K562 (cell line): ENCODE data around the gene MYH7B. TPM values are rescaled to one million over a fixed set of nuclear protein-coding genes. Genes with fewer than 3 reads are reported as not detected.

ENCODE experiments used
- ATAC-seq: fragments of 200-7000 bp; cut with Tn5 transposase; 3 replicates; pipeline ENCODE4 v1.9.1; 2020; ENCODE audit warnings: moderate library complexity
- BruUV-seq: library from RNA; stranded (reverse); fragments of 400-500 nt; replicated peaks from 2 replicates; lab custom pipeline; 2021; lab: Mats Ljungman, UMichigan
- CTCF ChIA-PET: fragments of 300-600 bp; formaldehyde crosslinking; extraction: SDS; loops from one replicate; lab custom pipeline; 2021; ENCODE audit warnings: low intra/inter-chr PET ratio; lab: Yijun Ruan, JAX
- POLR2A ChIA-PET: fragments of 300-600, 350-650 bp; sonication (Branson Sonifier 250); formaldehyde crosslinking; extraction: SDS; loops from one replicate; lab custom pipeline; 2021; ENCODE audit warnings: antibody characterized with exemption, inconsistent platforms; lab: Yijun Ruan, JAX
- DNase-seq, 4 experiments: peaks; one replicate each; pipeline versions ENCODE4 v3.0.0 to v3.0.0-alpha.2; 2011 to 2018; ENCODE audit warnings: low spot score in 3 of 4, mixed read lengths in 3 of 4; ENCODE audit errors: extremely low read depth in 1 of 4
- FAIRE-seq: peaks from 2 replicates; lab custom pipeline; 2011; peaks lifted over from hg19 to GRCh38; lab: Jason Lieb, UNC
- H2AFZ ChIP-seq: 2 replicates; pipeline ENCODE4 v1.6.0; 2011; ENCODE audit warnings: low read depth, low read length, control low read depth, inconsistent platforms
- H3K27ac ChIP-seq: fragments of 200-600 bp; 3 replicates; pipeline ENCODE4 v1.8.0; 2011; ENCODE audit warnings: low read depth, mild to moderate bottlenecking, control low read depth, inconsistent platforms, low read length, moderate library complexity, mixed read lengths; ENCODE audit errors: extremely low read depth
- H3K27me3 ChIP-seq, 2 experiments: fragments of 300-600 bp in 1 of 2; 2 replicates in 1 of 2; 3 replicates in 1 of 2; pipeline versions ENCODE4 v1.6.0 to v1.8.0; 2011; ENCODE audit warnings: inconsistent platforms in 2 of 2, low read length in 2 of 2, mild to moderate bottlenecking in 1 of 2, mixed read lengths in 1 of 2, moderate library complexity in 1 of 2; ENCODE audit not compliant: control insufficient read depth in 2 of 2, insufficient read depth in 2 of 2
- H3K36me3 ChIP-seq: fragments of 300-600 bp; 3 replicates; pipeline ENCODE4 v1.8.0; 2011; ENCODE audit warnings: mild to moderate bottlenecking, low read length, inconsistent platforms; ENCODE audit not compliant: control insufficient read depth, insufficient read depth
- H3K4me1 ChIP-seq, 2 experiments: fragments of 200-600 bp in 1 of 2; replicated peaks in 1 of 2; 2 replicates in 1 of 2; 3 replicates in 1 of 2; pipeline versions ENCODE4 v1.5.1 to v1.8.0; 2011; ENCODE audit warnings: inconsistent platforms in 2 of 2, low read length in 2 of 2, mild to moderate bottlenecking in 1 of 2, mixed read lengths in 1 of 2, moderate library complexity in 1 of 2; ENCODE audit not compliant: control insufficient read depth in 2 of 2, insufficient read depth in 2 of 2
- H3K4me2 ChIP-seq: 2 replicates; pipeline ENCODE4 v1.6.1; 2011; ENCODE audit warnings: low read length, control low read depth, inconsistent platforms, mixed read lengths; ENCODE audit not compliant: insufficient read depth
- H3K4me3 ChIP-seq: fragments of 200-600 bp; sonication (generic), shearing (Covaris generic); 2 replicates; pipeline ENCODE4 v1.5.1; 2016; ENCODE audit warnings: control low read depth, inconsistent platforms
- H3K79me2 ChIP-seq: fragments of 200-600 bp; 3 replicates; pipeline ENCODE4 v1.8.0; 2011; ENCODE audit warnings: low read length, inconsistent platforms; ENCODE audit not compliant: control insufficient read depth, insufficient read depth
- H3K9ac ChIP-seq, 2 experiments: 2 replicates each; pipeline versions ENCODE4 v1.6.0 to v1.6.1; 2011; ENCODE audit warnings: low read depth in 2 of 2, low read length in 2 of 2, control low read depth in 1 of 2, inconsistent platforms in 1 of 2, mild to moderate bottlenecking in 1 of 2, mixed read lengths in 1 of 2; ENCODE audit not compliant: insufficient read depth in 1 of 2
- H3K9me1 ChIP-seq: one replicate; pipeline ENCODE4 v1.6.0; 2011; ENCODE audit warnings: inconsistent platforms, mild to moderate bottlenecking, low read length, moderate library complexity; ENCODE audit not compliant: control insufficient read depth, insufficient read depth
- H3K9me3 ChIP-seq: replicated peaks from 2 replicates; pipeline ENCODE4 v1.5.1; 2011; ENCODE audit warnings: low read depth, low read length, inconsistent platforms; ENCODE audit not compliant: control insufficient read depth, insufficient read depth
- H4K20me1 ChIP-seq: replicated peaks from 2 replicates; pipeline ENCODE4 v1.6.1; 2011; ENCODE audit warnings: low read length, inconsistent platforms, mixed read lengths; ENCODE audit not compliant: control insufficient read depth, insufficient read depth
- ARID1B ChIP-seq: fragments of 450-650 bp; IDR thresholded peaks from 2 replicates; pipeline ENCODE4 v1.6.1; 2016; ENCODE audit warnings: antibody characterized with exemption, mild to moderate bottlenecking, inconsistent platforms
- CBX8 ChIP-seq: fragments of 200-600 bp; sonication (generic); IDR thresholded peaks from 2 replicates; pipeline ENCODE4 v1.6.1; 2012; ENCODE audit warnings: borderline replicate concordance, mixed run types, low read depth, mild to moderate bottlenecking, moderate library complexity, mixed read lengths, low read length, control low read depth, inconsistent platforms; ENCODE audit not compliant: poor library complexity, severe bottlenecking; ENCODE audit errors: extremely low read depth
- CCAR2 ChIP-seq: fragments of 200-400 bp; formaldehyde crosslinking; IDR thresholded peaks from 2 replicates; pipeline ENCODE4 v1.6.1; 2017; ENCODE audit warnings: mild to moderate bottlenecking, low read depth, low read length
- HMG20A ChIP-seq: fragments of 450-650 bp; formaldehyde crosslinking; conservative IDR thresholded peaks from 2 replicates; pipeline ENCODE4 v1.4.0; 2020; ENCODE audit warnings: mild to moderate bottlenecking, mixed read lengths
- HMG20B ChIP-seq: fragments of 250-450 bp; sonication (Bioruptor Pico); IDR thresholded peaks from 2 replicates; pipeline ENCODE4 v1.5.0; 2021; ENCODE audit warnings: mild to moderate bottlenecking
- LARP7 ChIP-seq: fragments of 450-650 bp; IDR thresholded peaks from 2 replicates; pipeline ENCODE4 v1.6.1; 2016
- LEF1 ChIP-seq: fragments of 450-650 bp; IDR thresholded peaks from 2 replicates; pipeline ENCODE4 v1.6.1; 2016; ENCODE audit warnings: mild to moderate bottlenecking
- MAFG ChIP-seq: fragments of 450-650 bp; conservative IDR thresholded peaks from 2 replicates; pipeline ENCODE4 v1.6.1; 2016; ENCODE audit warnings: missing genetic modification characterization, missing compliant biosample characterization
- MLX ChIP-seq, 2 experiments: fragments of 450-650 bp in 1 of 2; sonication (generic) in 1 of 2; formaldehyde crosslinking; conservative IDR thresholded peaks; 2 replicates each; pipeline versions ENCODE4 v1.4.0 to v1.8.1; 2020 to 2022; ENCODE audit warnings: mild to moderate bottlenecking in 1 of 2, missing genetic modification reagents in 1 of 2
- NEUROD1 ChIP-seq: fragments of 150-350 bp; IDR thresholded peaks from 2 replicates; pipeline ENCODE4 v1.6.1; 2014; ENCODE audit warnings: borderline replicate concordance, low read length, low read depth; ENCODE audit not compliant: partially characterized antibody
- NFYB ChIP-seq: IDR thresholded peaks from 2 replicates; pipeline ENCODE4 v1.6.1; 2011; ENCODE audit warnings: mild to moderate bottlenecking, moderate library complexity; ENCODE audit not compliant: insufficient read length; ENCODE audit errors: extremely low read depth
- NR0B1 ChIP-seq: fragments of 450-650 bp; IDR thresholded peaks from one replicate; pipeline ENCODE4 v1.6.1; 2018; ENCODE audit warnings: mild to moderate bottlenecking, moderate library complexity; ENCODE audit not compliant: partially characterized antibody
- PTBP1 ChIP-seq: fragments of 200-400 bp; formaldehyde crosslinking; IDR thresholded peaks from 2 replicates; pipeline ENCODE4 v1.6.1; 2017; ENCODE audit warnings: low read depth, low read length
- RNF2 ChIP-seq: sonication (generic); IDR thresholded peaks from 2 replicates; pipeline ENCODE4 v1.6.1; 2016
- SNRNP70 ChIP-seq: fragments of 200-400 bp; formaldehyde crosslinking; optimal IDR thresholded peaks from 2 replicates; pipeline ENCODE3; 2017; ENCODE audit warnings: low read depth, low read length
- ZNF253 ChIP-seq: fragments of 250-450 bp; sonication (Bioruptor Pico); conservative IDR thresholded peaks from 2 replicates; pipeline ENCODE4 v1.6.1; 2021; ENCODE audit warnings: mild to moderate bottlenecking
- ZNF41 ChIP-seq: fragments of 250-450 bp; sonication (Bioruptor Pico); conservative IDR thresholded peaks from 2 replicates; pipeline ENCODE4 v1.4.0; 2020; ENCODE audit warnings: mild to moderate bottlenecking
- ZNF445 ChIP-seq: fragments of 250-450 bp; sonication (Bioruptor Pico); IDR thresholded peaks from 2 replicates; pipeline ENCODE4 v1.4.0; 2020; ENCODE audit warnings: low read depth, mild to moderate bottlenecking, moderate library complexity
- in situ Hi-C: fragments of 300-500 bp; cut with MboI; formaldehyde crosslinking; loops from 4 replicates; pipeline ENCODE4 v1.15.0; 2018; ENCODE audit warnings: inconsistent platforms, mixed read lengths
- intact Hi-C: fragments of 100-400 bp; cut with micrococcal nuclease; formaldehyde crosslinking; loops from 2 replicates; pipeline ENCODE4 v1.14.2; 2022
- polyA plus RNA-seq, 8 experiments: library from polyadenylated mRNA; depleted of rRNA in 4 of 8; stranded (reverse) in 5 of 8; unstranded in 3 of 8; fragments of >200 nt; fragmentation: Nextera tagmentation in 2 of 8; fragmentation: Illumina TruSeq in 1 of 8; extraction: Ambion mirVana in 2 of 8; extraction: Trizol in 1 of 8; gene quantifications; 2 replicates each; pipeline versions ENCODE4 v1.2.1 to v1.2.3, GENCODE V29; 2011 to 2014; ENCODE audit warnings: inconsistent platforms in 1 of 8, missing spikeins in 1 of 8
- total RNA-seq, 7 experiments: library from RNA; depleted of rRNA in 6 of 7; stranded (reverse); fragments of >200 nt in 6 of 7; fragmentation: Illumina TruSeq in 2 of 7; extraction: Trizol in 2 of 7; gene quantifications; 2 replicates each; pipeline versions ENCODE4 v1.2.1 to v1.2.3, GENCODE V29; 2011 to 2021; ENCODE audit warnings: low replicate concordance in 1 of 7
- TF ChIP-seq, protein P1 (sequence below): fragments of 450-650 bp; IDR thresholded peaks from 2 replicates; pipeline ENCODE4 v1.6.1; 2017; ENCODE audit warnings: antibody characterized with exemption
- TF ChIP-seq, protein P2 (sequence below): conservative IDR thresholded peaks from 2 replicates; pipeline ENCODE4 v1.6.1; 2011; ENCODE audit warnings: low read depth, mild to moderate bottlenecking, low read length; ENCODE audit not compliant: control insufficient read depth

The MYH7B gene
- total and polyA plus RNA-seq, 9 of the 15 experiments (the other 6 are each of a cell fraction or from before 2014, with no cell fraction given) = 0.07 to 0.34 (median 0.13) TPM; not detected in 3

- TF ChIP-seq SNRNP70 (no peak), RNF2 (no peak), MLX (CRISPR knock-in tag; conservative IDR thresholded peaks at IDR 0.05) (no peak), CBX8 (no peak), LEF1 (no peak), HMG20A (no peak), NFYB (no peak), NEUROD1 (no peak), NR0B1 (no peak), LARP7 (no peak), HMG20B (CRISPR knock-in tag) (no peak), ZNF41 (CRISPR knock-in tag) (no peak), MAFG (tag) (no peak), CCAR2 (no peak), ZNF253 (CRISPR knock-in tag) (no peak), ZNF445 (CRISPR knock-in tag) (no peak), PTBP1 (no peak), ARID1B (no peak)
- TF ChIP-seq, protein P1, sequence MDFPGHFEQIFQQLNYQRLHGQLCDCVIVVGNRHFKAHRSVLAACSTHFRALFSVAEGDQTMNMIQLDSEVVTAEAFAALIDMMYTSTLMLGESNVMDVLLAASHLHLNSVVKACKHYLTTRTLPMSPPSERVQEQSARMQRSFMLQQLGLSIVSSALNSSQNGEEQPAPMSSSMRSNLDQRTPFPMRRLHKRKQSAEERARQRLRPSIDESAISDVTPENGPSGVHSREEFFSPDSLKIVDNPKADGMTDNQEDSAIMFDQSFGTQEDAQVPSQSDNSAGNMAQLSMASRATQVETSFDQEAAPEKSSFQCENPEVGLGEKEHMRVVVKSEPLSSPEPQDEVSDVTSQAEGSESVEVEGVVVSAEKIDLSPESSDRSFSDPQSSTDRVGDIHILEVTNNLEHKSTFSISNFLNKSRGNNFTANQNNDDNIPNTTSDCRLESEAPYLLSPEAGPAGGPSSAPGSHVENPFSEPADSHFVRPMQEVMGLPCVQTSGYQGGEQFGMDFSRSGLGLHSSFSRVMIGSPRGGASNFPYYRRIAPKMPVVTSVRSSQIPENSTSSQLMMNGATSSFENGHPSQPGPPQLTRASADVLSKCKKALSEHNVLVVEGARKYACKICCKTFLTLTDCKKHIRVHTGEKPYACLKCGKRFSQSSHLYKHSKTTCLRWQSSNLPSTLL = no peak
- TF ChIP-seq, protein P2, sequence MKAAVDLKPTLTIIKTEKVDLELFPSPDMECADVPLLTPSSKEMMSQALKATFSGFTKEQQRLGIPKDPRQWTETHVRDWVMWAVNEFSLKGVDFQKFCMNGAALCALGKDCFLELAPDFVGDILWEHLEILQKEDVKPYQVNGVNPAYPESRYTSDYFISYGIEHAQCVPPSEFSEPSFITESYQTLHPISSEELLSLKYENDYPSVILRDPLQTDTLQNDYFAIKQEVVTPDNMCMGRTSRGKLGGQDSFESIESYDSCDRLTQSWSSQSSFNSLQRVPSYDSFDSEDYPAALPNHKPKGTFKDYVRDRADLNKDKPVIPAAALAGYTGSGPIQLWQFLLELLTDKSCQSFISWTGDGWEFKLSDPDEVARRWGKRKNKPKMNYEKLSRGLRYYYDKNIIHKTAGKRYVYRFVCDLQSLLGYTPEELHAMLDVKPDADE = no peak
- TF ChIP-seq, all 486 proteins: peak for 0
Observed at GRCh38 chr20:34948030-34948429, 7.6 kb upstream of the MYH7B start.

More at GRCh38 chr20:34948030-34948429, 7.6 kb upstream of the MYH7B start:
- DNase-seq (no peak), FAIRE-seq (peak; percentile 15), ATAC-seq (no peak)
- no peak overlapping the region for H2AFZ ChIP-seq
- peaks cover 0 to 3% of the 10 kb centered on the region in 2 experiments; a peak in 2 of 5 replicates for H3K4me1 ChIP-seq
- no peaks in the 10 kb centered on the region for H3K27me3 ChIP-seq
- POLR2A ChIA-PET = interaction anchor here (0.6 kb wide), 1 partner anchor 254 kb away, joined by 4 read pairs; no protein-coding TSS in a partner anchor
- CTCF ChIA-PET = no interaction called here
- no TSS peak for BruUV-seq
- no peak overlapping the region for H3K4me2 ChIP-seq
- H3K4me3 ChIP-seq = no peak overlapping the region
- H4K20me1 ChIP-seq = no peaks in the 10 kb centered on the region
- peaks cover 80% of the 10 kb centered on the region for H3K36me3 ChIP-seq
- H3K9ac ChIP-seq = no peak overlapping the region
- in situ Hi-C loops = no loop called here
- H3K27ac ChIP-seq = no peak overlapping the region
- intact Hi-C loops = no loop called here
- H3K9me1 ChIP-seq = no peaks in the 10 kb centered on the region
- H3K79me2 ChIP-seq = peaks cover 3% of the 10 kb centered on the region; the same call in 1 of the 3 replicates
- H3K9me3 ChIP-seq = no peaks in the 10 kb centered on the region
